Astrocyte of the spinal cord (primary cell): ENCODE results near the gene OPA1.

Source experiments
- DNase-seq: peaks from one replicate; pipeline ENCODE4 v3.0.0; 2011; ENCODE audit warnings: low read depth, low spot score
- H3K4me3 ChIP-seq: 2 replicates; pipeline ENCODE4 v1.5.1; 2011; ENCODE audit warnings: low read depth, mild to moderate bottlenecking, low read length, moderate library complexity
- in situ Hi-C: cut with HindIII; loops from 2 replicates; pipeline ENCODE4 v1.10.0; 2017; ENCODE audit warnings: low sequenced_read_pairs
- TF ChIP-seq, protein P1 (sequence below): IDR thresholded peaks from 2 replicates; pipeline ENCODE4 v1.5.1; 2012; ENCODE audit warnings: low read depth, mild to moderate bottlenecking, low read length, inconsistent platforms

The OPA1 gene

DNA sequence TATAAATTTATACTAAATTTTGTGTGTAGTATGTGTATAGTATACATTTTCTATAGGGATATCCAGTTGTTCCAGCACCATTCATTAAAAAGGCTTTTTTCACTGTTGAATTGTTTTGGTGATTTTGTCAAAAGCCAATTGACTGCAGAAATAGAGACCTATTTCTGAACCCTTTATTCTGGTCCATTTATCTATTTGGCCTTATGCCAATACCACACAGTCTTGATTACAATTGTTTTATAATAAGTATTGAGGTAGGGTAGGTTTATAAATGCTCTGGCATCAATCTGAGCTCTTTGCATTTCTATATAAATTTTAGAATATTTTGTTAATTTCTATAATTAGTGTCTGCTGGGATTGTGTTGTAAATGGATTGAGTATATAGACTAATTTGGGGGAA is 6.5 kb upstream of the OPA1 start:
- TF ChIP-seq, protein P1, sequence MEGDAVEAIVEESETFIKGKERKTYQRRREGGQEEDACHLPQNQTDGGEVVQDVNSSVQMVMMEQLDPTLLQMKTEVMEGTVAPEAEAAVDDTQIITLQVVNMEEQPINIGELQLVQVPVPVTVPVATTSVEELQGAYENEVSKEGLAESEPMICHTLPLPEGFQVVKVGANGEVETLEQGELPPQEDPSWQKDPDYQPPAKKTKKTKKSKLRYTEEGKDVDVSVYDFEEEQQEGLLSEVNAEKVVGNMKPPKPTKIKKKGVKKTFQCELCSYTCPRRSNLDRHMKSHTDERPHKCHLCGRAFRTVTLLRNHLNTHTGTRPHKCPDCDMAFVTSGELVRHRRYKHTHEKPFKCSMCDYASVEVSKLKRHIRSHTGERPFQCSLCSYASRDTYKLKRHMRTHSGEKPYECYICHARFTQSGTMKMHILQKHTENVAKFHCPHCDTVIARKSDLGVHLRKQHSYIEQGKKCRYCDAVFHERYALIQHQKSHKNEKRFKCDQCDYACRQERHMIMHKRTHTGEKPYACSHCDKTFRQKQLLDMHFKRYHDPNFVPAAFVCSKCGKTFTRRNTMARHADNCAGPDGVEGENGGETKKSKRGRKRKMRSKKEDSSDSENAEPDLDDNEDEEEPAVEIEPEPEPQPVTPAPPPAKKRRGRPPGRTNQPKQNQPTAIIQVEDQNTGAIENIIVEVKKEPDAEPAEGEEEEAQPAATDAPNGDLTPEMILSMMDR: no peak
- in situ Hi-C loops: no loop called here
- no peak overlapping the region for H3K4me3 ChIP-seq
- DNase-seq: no peak

DNA sequence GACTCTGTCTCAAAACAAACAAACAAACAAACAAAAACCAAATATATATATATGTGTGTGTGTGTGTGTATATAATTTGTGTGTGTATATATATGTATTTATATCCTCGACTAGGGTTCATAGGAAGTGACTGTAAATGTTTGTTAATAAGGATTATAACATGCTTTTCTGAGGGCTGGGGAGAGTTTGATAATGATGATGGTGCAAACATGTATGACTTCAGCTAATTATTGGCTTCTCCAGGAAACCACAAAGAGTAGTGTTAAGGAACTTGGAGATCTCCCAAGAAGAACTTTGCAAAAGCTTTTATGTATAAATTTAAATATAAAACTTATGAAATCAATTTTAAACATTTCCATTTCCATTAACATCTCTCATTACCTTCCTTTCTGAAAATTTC is 3.9 kb upstream of the OPA1 start:
- no peak for DNase-seq
- TF ChIP-seq, protein P1: no peak
- in situ Hi-C loops: no loop called here
- no peak overlapping the region for H3K4me3 ChIP-seq

DNA sequence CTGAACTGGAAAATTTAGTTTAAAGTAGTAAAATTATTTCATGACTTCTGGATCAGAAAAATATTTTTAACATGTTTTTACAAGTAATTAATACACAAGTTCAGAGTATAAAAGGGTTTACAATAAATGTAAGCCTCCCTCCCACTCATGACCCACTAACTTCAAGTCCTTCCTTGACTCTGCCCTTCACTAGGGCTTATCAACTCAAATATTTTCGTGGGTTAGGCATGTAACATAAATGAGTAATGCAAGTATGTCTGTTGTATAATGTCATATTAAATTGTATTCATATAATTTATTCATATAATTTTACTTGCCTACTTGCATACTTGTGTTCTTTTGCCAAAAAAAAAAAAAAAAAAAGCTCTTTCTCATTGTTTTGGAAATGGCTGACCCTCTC is 3.4 kb upstream of the OPA1 start:
- in situ Hi-C loops: no loop called here
- TF ChIP-seq, protein P1: no peak
- H3K4me3 ChIP-seq: no peak overlapping the region
- DNase-seq: no peak

DNA sequence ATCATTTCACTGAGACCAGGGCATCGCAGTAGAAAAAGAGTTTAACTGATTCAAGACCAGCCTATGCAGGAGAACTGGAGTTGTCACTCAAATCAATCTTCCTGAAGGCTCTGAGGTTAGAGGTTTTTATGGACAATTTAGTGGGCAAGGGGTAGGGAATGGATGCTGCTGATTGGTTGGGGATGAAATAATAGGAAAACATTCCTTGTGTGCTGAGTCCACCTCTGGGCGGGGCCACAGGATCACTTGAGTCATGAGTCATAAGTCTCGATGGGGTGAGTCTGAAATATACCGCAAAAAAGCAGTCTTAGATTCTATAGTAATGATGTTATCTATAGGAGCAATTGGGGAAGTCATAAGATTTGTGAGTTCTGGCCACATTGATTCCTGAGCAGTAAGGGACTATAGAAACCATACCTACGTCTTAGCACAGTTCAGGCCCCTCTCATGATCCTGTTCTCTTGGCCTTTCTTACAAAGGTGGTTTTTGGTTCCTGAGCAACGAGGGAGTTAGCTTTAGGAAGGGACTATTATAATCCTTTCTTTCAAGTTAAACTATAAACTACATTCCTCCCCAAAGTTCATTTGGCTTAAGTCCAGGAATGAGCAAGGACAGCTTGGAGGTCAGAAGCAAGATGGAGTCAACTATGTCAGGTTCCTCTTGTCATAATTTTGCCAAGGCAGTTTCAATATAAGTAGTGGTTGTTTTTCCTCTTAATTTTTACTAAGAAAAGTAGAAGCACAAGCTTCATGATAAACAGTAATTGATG is 2.7 kb upstream of the OPA1 start:
- TF ChIP-seq, protein P1: no peak
- H3K4me3 ChIP-seq: no peak overlapping the region
- in situ Hi-C loops: no loop called here
- DNase-seq: peak; percentile 84

DNA sequence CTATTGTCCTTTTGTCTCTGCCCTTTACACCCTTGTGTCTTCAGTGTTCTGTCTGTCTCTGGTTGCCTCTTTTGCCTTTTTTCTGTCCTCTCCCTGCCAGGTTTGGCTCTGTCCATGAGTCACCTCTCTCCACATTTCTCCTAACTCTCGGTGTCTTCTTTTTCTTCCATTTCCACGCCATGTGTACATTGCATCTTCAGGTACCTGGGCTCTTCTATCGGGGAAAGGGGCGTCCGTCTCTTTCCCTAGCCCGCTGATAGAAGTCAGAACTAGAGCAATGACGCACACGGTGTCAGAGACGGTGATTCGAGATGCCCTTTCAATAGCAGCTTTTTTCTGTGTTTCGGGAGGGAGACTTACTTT is 641 bp downstream of the OPA1 start:
- H3K4me3 ChIP-seq: peak overlapping the region; percentile 58
- TF ChIP-seq, protein P1: no peak
- in situ Hi-C loops: no loop called here
- DNase-seq: peak; percentile 13

DNA sequence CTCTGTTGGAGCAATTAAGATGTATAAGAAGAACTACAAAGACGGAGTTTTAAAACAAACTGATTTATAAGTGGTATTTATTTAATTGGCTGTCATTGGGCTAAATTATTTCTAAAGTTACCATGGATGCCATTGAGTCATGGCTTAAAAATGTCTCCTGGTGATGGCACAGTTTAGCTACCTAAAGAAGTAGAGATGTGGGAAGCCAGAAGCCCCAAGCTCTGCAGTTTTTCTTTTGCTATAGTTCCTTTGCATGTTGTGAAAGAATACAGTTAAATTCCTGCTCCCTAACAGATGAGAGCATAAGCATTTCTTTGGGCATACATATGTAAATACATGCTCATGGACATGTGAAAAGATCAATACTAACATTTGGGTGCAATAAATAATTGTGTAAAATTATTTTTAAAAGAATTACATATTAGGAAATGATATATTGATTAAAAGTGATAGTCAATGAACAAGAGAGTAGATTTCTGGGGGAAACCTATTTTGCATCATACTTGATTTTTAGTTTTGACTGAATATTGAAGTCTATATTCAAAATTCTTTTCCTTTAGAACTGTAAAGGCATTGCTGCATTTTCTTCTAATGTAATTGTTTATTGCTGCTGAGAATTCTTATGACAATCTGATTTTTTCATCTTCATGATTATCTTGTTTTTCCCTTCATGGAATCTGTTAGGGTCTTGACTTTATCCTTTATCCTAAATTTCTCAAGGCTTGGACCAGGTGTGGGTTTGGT is 2.1 kb downstream of the OPA1 start:
- TF ChIP-seq, protein P1: no peak
- H3K4me3 ChIP-seq: no peak overlapping the region
- in situ Hi-C loops: no loop called here
- DNase-seq: peak; percentile 13
